A549 (cell line): ENCODE measurements around the gene APRT. TPM values are rescaled to one million over a fixed set of nuclear protein-coding genes. Genes with fewer than 3 reads are reported as not detected.
A peak's percentile ranks its signal among the peaks of the same experiment; 100 is the strongest.

ENCODE experiments used
- ATAC-seq, 2 experiments: fragments of 200-7000 bp in 1 of 2; fragments of >200 bp in 1 of 2; cut with Nextera tagmentation in 1 of 2; cut with Tn5 transposase in 1 of 2; 3 replicates each; pipeline versions ENCODE4 v1.8.0 to v1.9.1; 2018 to 2020; ENCODE audit warnings: mild to moderate bottlenecking in 1 of 2, moderate library complexity in 1 of 2
- CTCF ChIA-PET: fragments of 300-600 bp; sonication (Branson Sonifier 250); formaldehyde crosslinking; extraction: SDS; loops from one replicate; lab custom pipeline; 2021; ENCODE audit warnings: antibody characterized with exemption, inconsistent platforms; lab: Yijun Ruan, JAX
- POLR2A ChIA-PET: fragments of 350-600 bp; formaldehyde crosslinking; extraction: SDS; loops from one replicate; lab custom pipeline; 2021; ENCODE audit warnings: antibody characterized with exemption, inconsistent platforms; lab: Yijun Ruan, JAX
- DNase-seq, 2 experiments: peaks; one replicate each; pipeline versions ENCODE4 v3.0.0 to v3.0.0-alpha.2; 2011 to 2016; ENCODE audit warnings: low read depth in 1 of 2, low spot score in 1 of 2
- FAIRE-seq: peaks from 2 replicates; lab custom pipeline; 2011; peaks lifted over from hg19 to GRCh38; lab: Jason Lieb, UNC
- H3K27ac ChIP-seq, 2 experiments: fragments of >200 bp; sonication (Bioruptor Twin); formaldehyde crosslinking; 3 replicates each; pipeline ENCODE4 v1.5.1; 2016 to 2017
- H3K4me1 ChIP-seq: fragments of >200 bp; sonication (Bioruptor Twin); formaldehyde crosslinking; 3 replicates; pipeline ENCODE4 v1.6.1; 2016
- H3K4me2 ChIP-seq: fragments of >200 bp; sonication (Bioruptor Twin); formaldehyde crosslinking; 3 replicates; pipeline ENCODE4 v1.6.1; 2016
- H3K4me3 ChIP-seq: fragments of >200 bp; sonication (Bioruptor Twin); formaldehyde crosslinking; 3 replicates; pipeline ENCODE4 v1.5.1; 2016
- H3K9me3 ChIP-seq: fragments of >200 bp; sonication (Bioruptor Twin); formaldehyde crosslinking; 3 replicates; pipeline ENCODE4 v1.6.1; 2016
- CBX2 ChIP-seq: fragments of 200-600 bp; sonication (generic); IDR thresholded peaks from 2 replicates; pipeline ENCODE4 v1.6.1; 2016; ENCODE audit warnings: low read depth, mild to moderate bottlenecking, borderline replicate concordance
- EHF ChIP-seq: fragments of 250-450 bp; sonication (Bioruptor Pico); IDR thresholded peaks from 2 replicates; pipeline ENCODE4 v1.5.0; 2020; ENCODE audit warnings: mild to moderate bottlenecking
- EP300 ChIP-seq, 2 experiments: fragments of >200 bp; sonication (Bioruptor Twin); formaldehyde crosslinking; IDR thresholded peaks; 2 replicates in 1 of 2; 3 replicates in 1 of 2; pipeline ENCODE4 v1.6.1; 2016 to 2017
- HDAC2 ChIP-seq: fragments of 200-600 bp; sonication (generic); IDR thresholded peaks from 2 replicates; pipeline ENCODE4 v1.6.1; 2016
- HOXB5 ChIP-seq: fragments of 250-450 bp; sonication (Bioruptor Pico); IDR thresholded peaks from 2 replicates; pipeline ENCODE4 v1.5.0; 2020; ENCODE audit warnings: mild to moderate bottlenecking, moderate library complexity
- KDM1A ChIP-seq: fragments of 200-600 bp; sonication (generic); IDR thresholded peaks from 2 replicates; pipeline ENCODE4 v1.6.1; 2016; ENCODE audit warnings: low read depth, mild to moderate bottlenecking
- MAZ ChIP-seq: fragments of 150-350 bp; IDR thresholded peaks from 2 replicates; pipeline ENCODE4 v1.6.1; 2014; ENCODE audit warnings: antibody characterized with exemption, low read depth, low read length, borderline replicate concordance
- NPAS2 ChIP-seq: fragments of 250-450 bp; sonication (Bioruptor Pico); IDR thresholded peaks from 2 replicates; pipeline ENCODE4 v1.8.0; 2022; ENCODE audit warnings: mild to moderate bottlenecking, moderate library complexity, borderline replicate concordance
- PHF8 ChIP-seq: fragments of 200-600 bp; sonication (generic); IDR thresholded peaks from 2 replicates; pipeline ENCODE4 v1.6.1; 2016; ENCODE audit warnings: low read depth, mild to moderate bottlenecking, antibody characterized with exemption, moderate library complexity, borderline replicate concordance
- RAD21 ChIP-seq, 2 experiments: fragments of >200 bp in 1 of 2; sonication (Bioruptor Twin) in 1 of 2; formaldehyde crosslinking in 1 of 2; IDR thresholded peaks in 1 of 2; conservative IDR thresholded peaks in 1 of 2; 2 replicates in 1 of 2; 3 replicates in 1 of 2; pipeline ENCODE4 v1.6.1; 2012 to 2018; ENCODE audit warnings: inconsistent platforms in 1 of 2
- ZFP36 ChIP-seq: fragments of 450-650 bp; IDR thresholded peaks from 2 replicates; pipeline ENCODE4 v1.6.1; 2014; ENCODE audit warnings: borderline replicate concordance; ENCODE audit not compliant: partially characterized antibody
- ZNF302 ChIP-seq: fragments of 250-450 bp; sonication (Bioruptor Pico); IDR thresholded peaks from 2 replicates; pipeline ENCODE4 v1.9.0; 2021; ENCODE audit warnings: inconsistent platforms, mild to moderate bottlenecking, moderate library complexity
- WGBS: methylation state at CpG from one replicate; pipeline ENCODE4 v1.1.6; 2017; ENCODE audit errors: missing lambda C conversion rate; 5-methylcytosine and 5-hydroxymethylcytosine counted together
- polyA plus RNA-seq, 4 experiments: library from polyadenylated mRNA; depleted of rRNA in 3 of 4; stranded (reverse); fragments of >200 nt; fragmentation: RNase III in 1 of 4; extraction: RNeasy Plus Mini Kit Qiagen cat#74134 plus additional on column Dnase treatment in 1 of 4; gene quantifications; 2 replicates in 3 of 4; 3 replicates in 1 of 4; pipeline ENCODE4 v1.2.3, GENCODE V29; 2011 to 2017
- TF ChIP-seq, protein P1 (sequence below): fragments of 200-600 bp; sonication (generic); IDR thresholded peaks from 2 replicates; pipeline ENCODE4 v1.6.1; 2016; ENCODE audit warnings: antibody characterized with exemption, mild to moderate bottlenecking, moderate library complexity
- TF ChIP-seq, protein P2 (sequence below): fragments of 450-650 bp; IDR thresholded peaks from 2 replicates; pipeline ENCODE4 v1.6.1; 2014; ENCODE audit warnings: antibody characterized with exemption
- TF ChIP-seq, protein P3 (sequence below): fragments of >200 bp; sonication (Bioruptor Twin); formaldehyde crosslinking; IDR thresholded peaks from 2 replicates; pipeline ENCODE4 v1.6.1; 2016
- TF ChIP-seq, protein P4 (sequence below): IDR thresholded peaks from 2 replicates; pipeline ENCODE4 v1.6.1; 2012
- TF ChIP-seq, protein P5 (sequence below): IDR thresholded peaks from 2 replicates; pipeline ENCODE4 v1.6.1; 2012
- TF ChIP-seq, protein P6 (sequence below): fragments of 250-450 bp; sonication (Bioruptor Pico); IDR thresholded peaks from 2 replicates; pipeline ENCODE4 v1.5.0; 2020; ENCODE audit warnings: low read depth, mild to moderate bottlenecking, moderate library complexity

APRT gene
- polyA plus RNA-seq, 2 of the 4 experiments (the other 2 are of a cell fraction): 115 to 258 TPM

DNA sequence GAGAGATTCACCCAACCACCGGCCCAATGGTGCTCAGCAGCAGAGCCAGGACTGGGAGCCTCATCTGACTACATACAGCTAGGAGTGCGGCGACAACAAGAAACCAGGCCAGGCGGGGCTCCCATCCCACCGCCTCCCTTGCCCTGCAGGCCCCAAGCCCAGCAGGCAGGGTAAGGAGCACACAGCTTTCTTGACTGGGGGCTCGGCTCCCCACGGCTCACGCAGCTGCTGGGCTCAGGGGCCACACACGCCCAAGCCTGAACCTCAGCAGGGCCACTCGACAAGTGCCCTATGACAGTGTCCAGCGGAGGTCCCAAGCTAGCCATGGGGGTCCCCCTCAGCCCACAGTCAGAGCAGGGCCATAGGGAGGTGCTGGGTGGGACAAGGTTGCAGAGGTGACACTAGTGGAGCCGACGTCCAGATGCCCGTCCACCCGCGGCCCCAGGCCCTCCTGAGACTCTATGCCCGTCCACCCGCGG, 40.4 kb downstream of the APRT start:
- ChIA-PET POLR2A (no interaction called here), CTCF (interaction anchor here (1.1 to 31.8 kb wide), 4 partner anchors 9 to 96 kb away, joined by 3 to 596 read pairs (median 4); no protein-coding TSS in a partner anchor)

DNA sequence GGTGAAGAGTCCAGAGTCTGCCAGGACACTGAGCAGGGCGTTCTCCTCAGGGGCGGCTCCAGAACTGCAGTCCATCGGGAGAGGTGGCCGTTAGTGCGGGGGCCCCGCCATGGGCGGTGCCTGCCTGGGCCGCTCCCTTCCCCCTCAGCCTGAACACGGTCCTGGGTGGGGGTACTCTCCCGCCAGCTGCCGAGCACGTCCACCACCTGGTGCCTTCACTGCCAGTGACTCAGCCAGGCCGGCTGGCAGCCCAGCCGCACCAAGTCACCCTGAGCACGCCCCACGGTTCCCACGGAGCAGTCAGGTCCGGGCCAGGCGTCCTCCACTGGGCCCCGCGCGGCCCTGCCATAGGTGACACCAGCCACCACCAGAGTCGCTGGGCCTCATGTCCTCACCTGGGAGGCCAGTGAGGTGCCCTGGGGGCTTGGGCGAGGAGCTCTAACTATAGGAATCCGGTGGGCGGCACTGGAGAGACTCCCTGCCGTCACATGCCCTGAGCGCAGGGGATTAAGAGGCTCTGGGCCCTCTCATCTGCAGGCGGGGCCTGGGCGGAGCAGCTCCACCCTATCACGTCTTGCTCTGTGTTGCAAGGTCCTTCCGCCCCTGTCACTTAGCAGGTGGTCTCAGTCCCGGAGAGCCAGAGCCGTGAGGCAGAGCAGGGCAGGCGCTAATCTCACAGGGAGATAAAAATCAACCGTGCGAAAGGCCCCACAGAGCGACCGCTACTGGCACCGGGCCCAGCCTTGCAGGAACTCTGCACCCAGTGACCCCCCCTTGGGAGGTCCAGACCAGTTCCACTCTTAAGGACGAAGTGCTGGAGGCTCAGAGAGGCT, 41.1 kb downstream of the APRT start:
- H3K4me2 ChIP-seq: peak overlapping the region; percentile 24; the same call in 1 of the 3 replicates
- ATAC-seq (peak; percentile 9 to 41; a peak in 3 of 6 replicates), DNase-seq (peak in 1 of 2 experiments; percentile 45), FAIRE-seq (no peak)
- H3K4me1 ChIP-seq: peaks cover 60% of the 10 kb centered on the region
- POLR2A ChIA-PET: no interaction called here
- no peak for TF ChIP-seq HOXB5
- no peak for TF ChIP-seq ZFP36
- TF ChIP-seq, protein P1, sequence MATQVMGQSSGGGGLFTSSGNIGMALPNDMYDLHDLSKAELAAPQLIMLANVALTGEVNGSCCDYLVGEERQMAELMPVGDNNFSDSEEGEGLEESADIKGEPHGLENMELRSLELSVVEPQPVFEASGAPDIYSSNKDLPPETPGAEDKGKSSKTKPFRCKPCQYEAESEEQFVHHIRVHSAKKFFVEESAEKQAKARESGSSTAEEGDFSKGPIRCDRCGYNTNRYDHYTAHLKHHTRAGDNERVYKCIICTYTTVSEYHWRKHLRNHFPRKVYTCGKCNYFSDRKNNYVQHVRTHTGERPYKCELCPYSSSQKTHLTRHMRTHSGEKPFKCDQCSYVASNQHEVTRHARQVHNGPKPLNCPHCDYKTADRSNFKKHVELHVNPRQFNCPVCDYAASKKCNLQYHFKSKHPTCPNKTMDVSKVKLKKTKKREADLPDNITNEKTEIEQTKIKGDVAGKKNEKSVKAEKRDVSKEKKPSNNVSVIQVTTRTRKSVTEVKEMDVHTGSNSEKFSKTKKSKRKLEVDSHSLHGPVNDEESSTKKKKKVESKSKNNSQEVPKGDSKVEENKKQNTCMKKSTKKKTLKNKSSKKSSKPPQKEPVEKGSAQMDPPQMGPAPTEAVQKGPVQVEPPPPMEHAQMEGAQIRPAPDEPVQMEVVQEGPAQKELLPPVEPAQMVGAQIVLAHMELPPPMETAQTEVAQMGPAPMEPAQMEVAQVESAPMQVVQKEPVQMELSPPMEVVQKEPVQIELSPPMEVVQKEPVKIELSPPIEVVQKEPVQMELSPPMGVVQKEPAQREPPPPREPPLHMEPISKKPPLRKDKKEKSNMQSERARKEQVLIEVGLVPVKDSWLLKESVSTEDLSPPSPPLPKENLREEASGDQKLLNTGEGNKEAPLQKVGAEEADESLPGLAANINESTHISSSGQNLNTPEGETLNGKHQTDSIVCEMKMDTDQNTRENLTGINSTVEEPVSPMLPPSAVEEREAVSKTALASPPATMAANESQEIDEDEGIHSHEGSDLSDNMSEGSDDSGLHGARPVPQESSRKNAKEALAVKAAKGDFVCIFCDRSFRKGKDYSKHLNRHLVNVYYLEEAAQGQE: no peak
- TF ChIP-seq, protein P2, sequence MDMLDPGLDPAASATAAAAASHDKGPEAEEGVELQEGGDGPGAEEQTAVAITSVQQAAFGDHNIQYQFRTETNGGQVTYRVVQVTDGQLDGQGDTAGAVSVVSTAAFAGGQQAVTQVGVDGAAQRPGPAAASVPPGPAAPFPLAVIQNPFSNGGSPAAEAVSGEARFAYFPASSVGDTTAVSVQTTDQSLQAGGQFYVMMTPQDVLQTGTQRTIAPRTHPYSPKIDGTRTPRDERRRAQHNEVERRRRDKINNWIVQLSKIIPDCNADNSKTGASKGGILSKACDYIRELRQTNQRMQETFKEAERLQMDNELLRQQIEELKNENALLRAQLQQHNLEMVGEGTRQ: no peak
- TF ChIP-seq, protein P3, sequence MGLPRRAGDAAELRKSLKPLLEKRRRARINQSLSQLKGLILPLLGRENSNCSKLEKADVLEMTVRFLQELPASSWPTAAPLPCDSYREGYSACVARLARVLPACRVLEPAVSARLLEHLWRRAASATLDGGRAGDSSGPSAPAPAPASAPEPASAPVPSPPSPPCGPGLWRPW: no peak
- no peak for TF ChIP-seq NPAS2
- no peak for TF ChIP-seq KDM1A
- no peak for TF ChIP-seq HDAC2
- TF ChIP-seq PHF8: no peak
- TF ChIP-seq, protein P4, sequence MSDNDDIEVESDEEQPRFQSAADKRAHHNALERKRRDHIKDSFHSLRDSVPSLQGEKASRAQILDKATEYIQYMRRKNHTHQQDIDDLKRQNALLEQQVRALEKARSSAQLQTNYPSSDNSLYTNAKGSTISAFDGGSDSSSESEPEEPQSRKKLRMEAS: no peak
- TF ChIP-seq EP300 (IDR thresholded peaks at IDR 0.05): no peak
- TF ChIP-seq RAD21 (conservative IDR thresholded peaks at IDR 0.05 in 1 of 2, IDR thresholded peaks at IDR 0.05 in 1 of 2): no peak
- no peak for TF ChIP-seq ZNF302 (CRISPR knock-in tag)
- no peak for TF ChIP-seq EHF (CRISPR knock-in tag)
- H3K27ac ChIP-seq: peak overlapping the region in 1 of 2 experiments; percentile 70; a peak in 3 of 6 replicates
- no peak overlapping the region for H3K4me3 ChIP-seq
- CTCF ChIA-PET: interaction anchor here (0.8 to 31.8 kb wide), 6 partner anchors 10 to 96 kb away, joined by 3 to 596 read pairs (median 5); no protein-coding TSS in a partner anchor
- WGBS: 64% methylated on average over 18 of the region's 41 CpGs
- no peaks in the 10 kb centered on the region for H3K9me3 ChIP-seq

More for the DNA sequence above, 40.4 kb downstream of the APRT start:
- peak in 1 of 2 experiments; percentile 3; a peak in 1 of 6 replicates for ATAC-seq
- Histone ChIP-seq H3K9me3 (no peaks in the 10 kb centered on the region), H3K27ac (peak overlapping the region in 1 of 2 experiments; percentile 70; a peak in 2 of 6 replicates), H3K4me3 (no peak overlapping the region), H3K4me1 (peaks cover 56% of the 10 kb centered on the region), H3K4me2 (peak overlapping the region; percentile 24; the same call in 1 of the 3 replicates)
- no peak for TF ChIP-seq MAZ
- TF ChIP-seq, protein P4: no peak
- TF ChIP-seq, protein P5, sequence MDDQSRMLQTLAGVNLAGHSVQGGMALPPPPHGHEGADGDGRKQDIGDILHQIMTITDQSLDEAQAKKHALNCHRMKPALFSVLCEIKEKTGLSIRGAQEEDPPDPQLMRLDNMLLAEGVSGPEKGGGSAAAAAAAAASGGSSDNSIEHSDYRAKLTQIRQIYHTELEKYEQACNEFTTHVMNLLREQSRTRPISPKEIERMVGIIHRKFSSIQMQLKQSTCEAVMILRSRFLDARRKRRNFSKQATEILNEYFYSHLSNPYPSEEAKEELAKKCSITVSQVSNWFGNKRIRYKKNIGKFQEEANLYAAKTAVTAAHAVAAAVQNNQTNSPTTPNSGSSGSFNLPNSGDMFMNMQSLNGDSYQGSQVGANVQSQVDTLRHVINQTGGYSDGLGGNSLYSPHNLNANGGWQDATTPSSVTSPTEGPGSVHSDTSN: no peak
- no peak for TF ChIP-seq CBX2
- TF ChIP-seq HDAC2: no peak
- TF ChIP-seq HOXB5: no peak
- TF ChIP-seq, protein P6, sequence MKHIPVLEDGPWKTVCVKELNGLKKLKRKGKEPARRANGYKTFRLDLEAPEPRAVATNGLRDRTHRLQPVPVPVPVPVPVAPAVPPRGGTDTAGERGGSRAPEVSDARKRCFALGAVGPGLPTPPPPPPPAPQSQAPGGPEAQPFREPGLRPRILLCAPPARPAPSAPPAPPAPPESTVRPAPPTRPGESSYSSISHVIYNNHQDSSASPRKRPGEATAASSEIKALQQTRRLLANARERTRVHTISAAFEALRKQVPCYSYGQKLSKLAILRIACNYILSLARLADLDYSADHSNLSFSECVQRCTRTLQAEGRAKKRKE (CRISPR knock-in tag): no peak
- no peak for FAIRE-seq
- DNase-seq: no peak
- 91% methylated on average over 13 of the region's 19 CpGs for WGBS
